Germinal center (tissue), 1 donor: ENCODE results near the gene MDFIC2.
"Not testable (repeated sequence)": the region's sequence is repeated elsewhere in the genome, so short reads cannot be mapped to it uniquely, and the experiment has no call there.

ENCODE experiments used
- DNase-seq: peaks from one replicate; pipeline ENCODE4 v3.0.0; 2012; ENCODE audit warnings: mixed read lengths, low spot score

The MDFIC2 gene

DNA sequence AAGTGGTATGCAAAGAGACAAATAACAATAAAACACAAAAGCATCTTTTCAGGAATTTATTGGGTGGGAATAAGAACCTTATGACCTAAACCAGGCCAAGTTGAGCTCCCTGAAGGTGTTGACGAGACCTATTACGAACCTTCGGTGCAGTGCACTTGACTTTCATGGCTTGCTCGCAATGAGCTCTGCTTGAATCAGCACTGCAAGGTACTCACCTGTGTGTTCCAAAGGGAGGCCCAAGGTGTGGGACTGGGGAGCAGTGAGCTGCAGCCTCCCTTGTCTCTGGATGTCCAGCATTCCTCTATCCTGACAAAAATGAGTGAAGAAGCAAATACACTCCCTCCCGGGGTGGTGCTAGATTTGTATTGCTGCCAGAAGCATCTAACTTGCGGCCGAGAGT, at the start of gene MDFIC2:
Gene MDFIC2 (minus strand): TSS at position 303 of the 400 bp plus-strand sequence. CDS start 665 bp downstream, outside the sequence.
- DNase-seq = no peak

DNA sequence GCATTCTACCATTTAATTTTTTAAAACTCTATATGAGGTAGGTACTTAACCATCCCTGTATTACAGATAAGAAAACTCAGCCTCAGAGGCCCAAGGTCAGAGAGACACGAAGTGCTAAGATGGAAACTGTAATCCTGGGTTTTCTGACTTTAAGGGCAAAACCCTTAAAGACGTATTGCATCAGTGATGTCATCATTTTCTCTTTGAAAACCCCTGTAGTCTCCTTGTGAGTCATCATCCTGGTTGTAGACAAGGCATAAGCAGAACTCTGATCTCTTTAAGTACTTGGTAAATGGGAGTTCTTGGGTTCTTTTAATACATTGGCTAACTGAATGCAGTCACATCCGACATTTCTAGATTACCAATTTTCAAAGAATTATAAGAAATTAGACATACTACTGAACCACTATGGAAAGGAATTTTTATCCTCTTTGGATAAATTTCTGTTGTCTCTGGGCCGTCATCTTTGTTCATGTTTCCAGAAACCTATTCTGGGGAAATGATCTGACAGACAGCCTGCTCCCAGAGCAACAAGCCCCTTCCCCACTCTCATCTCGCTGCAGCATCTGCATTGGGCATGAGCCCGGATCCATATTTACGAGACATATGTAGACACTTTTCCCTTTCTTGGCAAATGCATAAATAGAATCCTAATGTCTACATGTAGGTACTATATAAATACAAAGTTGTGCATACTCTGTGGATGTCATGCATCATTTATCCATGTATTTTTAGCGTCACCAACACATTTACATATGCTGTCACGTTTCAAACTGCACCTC, 48.7 kb upstream of the MDFIC2 start:
- DNase-seq = no peak

DNA sequence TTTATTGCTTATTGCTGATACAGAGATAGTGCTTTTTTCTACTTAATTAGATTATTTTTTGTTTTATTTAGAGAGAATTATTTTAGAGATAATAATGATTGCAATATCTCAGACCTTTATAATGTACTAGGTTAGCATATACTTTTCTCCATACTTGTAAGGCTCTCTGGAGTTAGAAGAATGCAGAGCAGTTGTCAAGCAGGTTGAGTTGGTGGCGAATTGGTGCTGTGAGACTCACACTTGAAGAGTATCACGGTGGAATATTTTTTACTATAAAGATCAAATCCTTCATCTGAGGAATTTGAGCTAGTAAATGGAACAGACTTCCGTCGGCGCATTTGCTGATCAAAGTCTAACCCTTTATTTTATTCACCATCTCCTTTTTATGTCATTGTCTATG, 47.3 kb upstream of the MDFIC2 start:
- DNase-seq = no peak

GRCh38 chr3:70358978-70359580, 46.6 kb upstream of the MDFIC2 start:
- no peak for DNase-seq

DNA sequence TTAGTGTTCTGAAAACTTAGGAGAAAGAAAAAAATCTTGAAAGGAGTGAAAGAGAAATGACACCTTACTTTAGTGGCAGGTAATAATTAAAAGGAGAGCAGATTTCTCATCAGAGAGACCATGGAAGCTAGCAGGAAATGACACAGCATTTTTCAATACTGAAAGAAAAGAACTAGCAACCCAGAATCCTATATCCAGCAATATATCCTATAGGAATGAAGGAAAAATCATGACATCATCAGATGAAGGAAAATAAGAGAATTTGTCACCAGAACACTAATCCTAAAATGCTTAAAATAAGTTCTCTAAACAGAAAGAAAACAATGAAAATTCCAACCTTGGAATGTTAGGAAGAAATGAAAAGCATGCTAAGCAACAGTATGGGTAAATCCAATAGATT, 39.8 kb upstream of the MDFIC2 start:
- no peak for DNase-seq

GRCh38 chr3:70342149-70342548, 29.7 kb upstream of the MDFIC2 start:
- no peak for DNase-seq

- DNase-seq = not testable (repeated sequence)
Observed at GRCh38 chr3:70336885-70337284, 24.4 kb upstream of the MDFIC2 start.

GRCh38 chr3:70333080-70333479, 20.6 kb upstream of the MDFIC2 start:
- DNase-seq = no peak

- DNase-seq = no peak
Observed at GRCh38 chr3:70315021-70315420, 2.6 kb upstream of the MDFIC2 start.

DNA sequence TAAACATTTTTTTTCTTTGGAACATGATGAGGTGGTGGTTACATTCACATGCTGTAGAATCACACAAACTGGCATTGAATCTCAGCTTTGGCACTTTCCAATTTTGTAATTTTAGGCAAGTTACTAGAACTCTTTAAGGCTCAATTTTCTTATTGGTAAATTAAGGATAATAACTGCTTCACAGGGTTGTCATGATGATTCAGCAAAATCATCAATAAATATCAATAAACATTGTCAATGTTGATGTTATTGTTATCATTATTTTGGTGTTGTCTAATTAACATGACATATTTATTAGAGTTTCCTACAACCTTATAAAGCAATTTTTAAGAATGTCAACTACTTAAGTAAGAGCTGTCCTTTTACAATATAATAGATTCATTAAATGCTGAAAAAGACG, 1.6 kb downstream of the MDFIC2 start:
- no peak for DNase-seq

- DNase-seq = no peak
Observed at GRCh38 chr3:70309591-70309990, 2.8 kb downstream of the MDFIC2 start.

- DNase-seq = no peak
Observed at GRCh38 chr3:70308760-70309159, 3.7 kb downstream of the MDFIC2 start.

- DNase-seq = no peak
Observed at GRCh38 chr3:70306736-70307135, 5.7 kb downstream of the MDFIC2 start.

- no peak for DNase-seq
Observed at GRCh38 chr3:70298385-70298784, 14.1 kb downstream of the MDFIC2 start.

- no peak for DNase-seq
Observed at GRCh38 chr3:70291097-70291482, 21.3 kb downstream of the MDFIC2 start.

DNA sequence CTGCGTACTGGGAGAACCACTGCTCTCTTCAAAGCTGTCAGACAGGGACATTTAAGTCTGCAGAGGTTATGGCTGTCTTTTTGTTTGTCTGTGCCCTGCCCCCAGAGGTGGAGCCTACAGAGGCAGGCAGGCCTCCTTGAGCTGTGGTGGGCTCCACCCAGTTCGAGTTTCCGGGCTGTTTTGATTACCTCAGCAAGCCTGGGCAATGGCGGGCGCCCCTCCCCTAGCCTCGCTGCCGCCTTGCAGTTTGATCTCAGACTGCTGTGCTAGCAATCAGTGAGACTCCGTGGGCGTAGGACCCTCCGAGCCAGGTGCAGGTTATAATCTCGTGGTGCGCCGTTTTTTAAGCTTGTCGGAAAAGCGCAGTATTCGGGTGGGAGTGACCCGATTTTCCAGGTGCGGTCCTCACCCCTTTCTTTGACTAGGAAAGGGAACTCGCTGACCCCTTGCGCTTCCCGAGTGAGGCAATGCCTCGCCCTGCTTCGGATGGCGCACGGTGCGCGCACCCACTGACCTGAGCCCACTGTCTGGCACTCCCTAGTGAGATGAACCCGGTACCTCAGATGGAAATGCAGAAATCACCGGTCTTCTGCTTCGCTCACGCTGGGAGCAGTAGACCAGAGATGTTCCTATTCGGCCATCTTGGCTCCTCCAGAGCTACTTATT, 21.9 kb downstream of the MDFIC2 start:
- not testable (repeated sequence) for DNase-seq

- no peak for DNase-seq
Observed at GRCh38 chr3:70281663-70282062, 30.8 kb downstream of the MDFIC2 start.

GRCh38 chr3:70277304-70277703, 35.1 kb downstream of the MDFIC2 start:
- no peak for DNase-seq

- no peak for DNase-seq
Observed at GRCh38 chr3:70276901-70277300, 35.5 kb downstream of the MDFIC2 start.

DNA sequence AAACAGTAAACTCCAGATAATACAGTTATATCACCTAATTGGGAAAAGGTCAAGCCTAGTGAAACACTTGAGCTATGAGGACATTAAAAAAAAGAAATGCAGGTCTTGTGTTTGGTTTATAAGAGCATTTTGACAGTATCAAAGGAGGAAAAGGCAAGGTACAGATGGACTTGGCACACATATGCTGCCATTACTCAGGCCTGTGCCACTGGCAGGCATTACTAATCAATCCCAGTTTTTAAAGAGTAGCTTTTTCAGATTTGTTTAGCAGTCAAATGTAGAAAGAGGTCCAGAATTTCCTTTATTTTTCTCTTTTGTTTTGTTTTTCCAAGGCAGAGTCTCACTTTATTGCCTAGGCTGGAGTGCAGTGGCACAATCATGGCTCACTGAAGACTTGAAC, 38.9 kb downstream of the MDFIC2 start:
- DNase-seq = no peak

DNA sequence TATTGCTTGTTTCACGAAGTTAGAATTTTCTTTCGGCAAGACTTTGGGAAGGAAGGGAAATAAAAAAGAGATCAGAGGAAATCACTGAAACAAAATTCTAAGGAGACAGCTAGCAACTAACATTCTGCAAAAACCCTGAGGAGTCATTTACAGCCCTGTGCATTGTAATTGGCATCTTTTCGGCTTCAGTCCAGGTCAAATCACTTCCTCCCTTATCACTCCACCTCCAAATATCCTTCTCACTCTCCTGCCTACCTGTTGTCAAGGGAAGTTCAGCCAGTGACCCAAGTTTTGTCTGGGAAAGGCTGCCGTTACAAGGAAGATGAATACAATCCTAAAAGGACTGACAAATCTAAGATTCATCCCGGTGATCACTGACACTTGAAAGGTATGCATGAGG, 39.6 kb downstream of the MDFIC2 start:
- no peak for DNase-seq

DNA sequence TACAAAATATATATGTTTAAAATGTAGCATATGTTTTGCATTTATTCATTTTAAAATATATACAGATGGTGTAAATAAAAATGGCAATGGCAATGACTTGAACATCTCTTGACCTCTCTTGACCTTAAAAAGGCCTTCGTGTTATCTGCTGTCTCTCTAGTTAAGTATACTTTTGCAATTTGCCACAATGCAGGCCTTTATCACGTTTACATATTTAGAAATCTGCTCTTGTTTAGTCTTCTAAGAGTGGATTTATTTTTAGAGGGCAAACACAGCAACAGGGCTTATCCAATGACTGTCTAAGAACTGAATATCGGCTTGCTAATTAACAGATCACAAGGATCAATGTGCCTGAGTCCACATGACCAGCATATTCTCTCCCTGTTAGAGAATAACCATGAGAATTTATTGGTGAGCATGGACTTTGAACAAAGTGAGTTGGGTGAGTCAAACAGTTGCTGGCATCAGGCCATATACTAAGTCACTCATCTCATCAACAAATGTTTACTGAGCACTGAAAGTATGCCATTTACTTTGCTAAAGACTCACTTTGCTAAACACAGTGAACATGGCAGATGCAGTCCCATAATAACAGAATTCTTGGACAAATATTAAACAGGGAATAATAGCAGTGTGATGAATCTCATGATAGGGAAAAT, 48.2 kb downstream of the MDFIC2 start:
- DNase-seq = no peak

- DNase-seq = no peak
Observed at GRCh38 chr3:70261283-70261682, 51.2 kb downstream of the MDFIC2 start.
